HepG2 (cell line): ENCODE data around the gene ACTN1. TPM values are rescaled to one million over a fixed set of nuclear protein-coding genes. Genes with fewer than 3 reads are reported as not detected.

Experiments
- ATAC-seq: fragments of 200-7000 bp; cut with Tn5 transposase; 3 replicates; pipeline ENCODE4 v1.9.1; 2020; ENCODE audit warnings: mild to moderate bottlenecking, moderate library complexity
- BruUV-seq: library from RNA; stranded (reverse); fragments of 400-500 nt; replicated peaks from 2 replicates; lab custom pipeline; 2021; lab: Mats Ljungman, UMichigan
- CTCF ChIA-PET: fragments of 300-600 bp; formaldehyde crosslinking; extraction: SDS; loops from one replicate; lab custom pipeline; 2021; ENCODE audit warnings: low total read pairs, inconsistent platforms, low intra/inter-chr PET ratio; lab: Yijun Ruan, JAX
- POLR2A ChIA-PET: fragments of 350-600 bp; sonication (Branson Sonifier 250); formaldehyde crosslinking; loops from one replicate; lab custom pipeline; 2020; ENCODE audit warnings: antibody characterized with exemption, inconsistent platforms; lab: Yijun Ruan, JAX
- DNase-seq: peaks from one replicate; pipeline ENCODE4 v3.0.0-alpha.2; 2015; ENCODE audit warnings: low spot score
- FAIRE-seq: peaks from 3 replicates; lab custom pipeline; 2011; peaks lifted over from hg19 to GRCh38; lab: Jason Lieb, UNC
- H2AFZ ChIP-seq: one replicate; pipeline ENCODE4 v1.6.1; 2011; ENCODE audit warnings: low read length, inconsistent platforms
- H3K27ac ChIP-seq: fragments of 300-600 bp; 3 replicates; pipeline ENCODE4 v1.8.0; 2011; ENCODE audit warnings: mixed run types, mild to moderate bottlenecking, mixed read lengths, low read length, inconsistent platforms; ENCODE audit not compliant: insufficient read depth; ENCODE audit errors: extremely low read length
- H3K27me3 ChIP-seq, 2 experiments: fragments of 200-600 bp in 1 of 2; 2 replicates in 1 of 2; 3 replicates in 1 of 2; pipeline versions ENCODE4 v1.6.0 to v1.8.0; 2011; ENCODE audit warnings: low read length in 2 of 2, mild to moderate bottlenecking in 2 of 2, moderate library complexity in 2 of 2, inconsistent platforms in 1 of 2; ENCODE audit not compliant: insufficient read depth in 2 of 2, control insufficient read depth in 1 of 2
- H3K36me3 ChIP-seq, 2 experiments: fragments of 200-600 bp in 1 of 2; replicated peaks in 1 of 2; 2 replicates in 1 of 2; 3 replicates in 1 of 2; pipeline versions ENCODE4 v1.5.1 to v1.8.0; 2011; ENCODE audit warnings: low read length in 2 of 2, inconsistent platforms in 1 of 2; ENCODE audit not compliant: insufficient read depth in 2 of 2, control insufficient read depth in 1 of 2
- H3K4me1 ChIP-seq: 2 replicates; pipeline ENCODE4 v1.5.1; 2012; ENCODE audit warnings: low read length, inconsistent platforms; ENCODE audit not compliant: insufficient read depth
- H3K4me2 ChIP-seq: 2 replicates; pipeline ENCODE4 v1.6.0; 2011; ENCODE audit warnings: low read depth, low read length, inconsistent platforms
- H3K4me3 ChIP-seq, 3 experiments: fragments of 200-600 bp in 1 of 3; sonication (generic), shearing (Covaris generic) in 1 of 3; replicated peaks in 1 of 3; 2 replicates each; pipeline ENCODE4 v1.5.1; 2011 to 2016; ENCODE audit warnings: low read length in 3 of 3, inconsistent platforms in 2 of 3, low read depth in 2 of 3, mild to moderate bottlenecking in 2 of 3, control low read depth in 1 of 3, mixed read lengths in 1 of 3; ENCODE audit not compliant: insufficient read depth in 1 of 3
- H3K79me2 ChIP-seq: one replicate; pipeline ENCODE4 v1.6.1; 2011; ENCODE audit warnings: low read length, inconsistent platforms; ENCODE audit not compliant: insufficient read depth
- H3K9ac ChIP-seq: 2 replicates; pipeline ENCODE4 v1.6.0; 2011; ENCODE audit warnings: mild to moderate bottlenecking, low read depth, low read length, inconsistent platforms; ENCODE audit not compliant: insufficient read depth
- H3K9me3 ChIP-seq: 2 replicates; pipeline ENCODE4 v1.5.1; 2012; ENCODE audit warnings: mild to moderate bottlenecking, low read length
- H4K20me1 ChIP-seq: 2 replicates; pipeline ENCODE4 v1.6.0; 2011; ENCODE audit warnings: inconsistent platforms, mild to moderate bottlenecking, low read length, moderate library complexity; ENCODE audit not compliant: insufficient read depth
- ADNP ChIP-seq: sonication (generic); formaldehyde crosslinking; IDR thresholded peaks from 2 replicates; pipeline ENCODE4 v1.4.0; 2020; ENCODE audit warnings: missing genetic modification reagents
- AGO2 ChIP-seq: fragments of 200-400 bp; formaldehyde crosslinking; optimal IDR thresholded peaks from 2 replicates; pipeline ENCODE3; 2017; ENCODE audit warnings: mild to moderate bottlenecking, low read depth, low read length, moderate library complexity
- BRF2 ChIP-seq: sonication (generic); formaldehyde crosslinking; IDR thresholded peaks from 2 replicates; pipeline ENCODE4 v1.8.1; 2022; ENCODE audit warnings: mild to moderate bottlenecking, missing genetic modification reagents
- HNRNPK ChIP-seq: fragments of 200-400 bp; formaldehyde crosslinking; IDR thresholded peaks from 2 replicates; pipeline ENCODE4 v1.6.1; 2018; ENCODE audit warnings: low read length, low read depth, moderate library complexity, mild to moderate bottlenecking; ENCODE audit not compliant: poor library complexity, severe bottlenecking
- JARID2 ChIP-seq: sonication (generic); formaldehyde crosslinking; IDR thresholded peaks from 2 replicates; pipeline ENCODE4 v1.8.1; 2023; ENCODE audit warnings: missing genetic modification reagents, inconsistent platforms; ENCODE audit not compliant: insufficient replicate concordance
- MED13 ChIP-seq: sonication (generic); formaldehyde crosslinking; IDR thresholded peaks from 2 replicates; pipeline ENCODE4 v1.5.0; 2020; ENCODE audit warnings: missing genetic modification reagents
- RARA ChIP-seq: IDR thresholded peaks from 2 replicates; pipeline ENCODE4 v1.6.1; 2016; ENCODE audit warnings: missing genetic modification reagents, missing compliant biosample characterization
- RFXANK ChIP-seq: IDR thresholded peaks from 2 replicates; pipeline ENCODE4 v1.6.1; 2016
- SALL1 ChIP-seq: sonication (generic); formaldehyde crosslinking; IDR thresholded peaks from 2 replicates; pipeline ENCODE4 v1.8.0; 2022; ENCODE audit warnings: mild to moderate bottlenecking, missing genetic modification reagents
- SMYD3 ChIP-seq: sonication (generic); formaldehyde crosslinking; IDR thresholded peaks from 2 replicates; pipeline ENCODE4 v1.8.1; 2023; ENCODE audit warnings: mild to moderate bottlenecking, missing genetic modification reagents
- ZNF687 ChIP-seq: sonication (generic); formaldehyde crosslinking; IDR thresholded peaks from 2 replicates; pipeline ENCODE4 v1.5.1; 2020; ENCODE audit warnings: mild to moderate bottlenecking, missing genetic modification reagents, moderate library complexity
- WGBS: methylation state at CpG from one replicate; pipeline ENCODE4 v1.1.6; 2017; ENCODE audit warnings: low lambda C conversion rate; 5-methylcytosine and 5-hydroxymethylcytosine counted together
- in situ Hi-C: cut with HindIII; loops from 2 replicates; pipeline ENCODE4 v1.10.0; 2017; ENCODE audit warnings: low pct_unique_long_range_greater_than_20kb; ENCODE audit not compliant: extremely low pct_ligation_motif_present
- intact Hi-C: fragments of 100-400 bp; cut with micrococcal nuclease; formaldehyde crosslinking; loops from one replicate; pipeline ENCODE4 v1.10.0; 2022; ENCODE audit not compliant: unreplicated experiment
- polyA plus RNA-seq, 8 experiments: library from polyadenylated mRNA; depleted of rRNA in 3 of 8; stranded (reverse) in 7 of 8; unstranded in 1 of 8; fragments of >200 nt; fragmentation: Illumina TruSeq in 4 of 8; extraction: Trizol in 4 of 8; gene quantifications; 2 replicates each; pipeline versions ENCODE4 v1.2.1 to v1.2.3, GENCODE V29; 2011 to 2016; ENCODE audit warnings: low read depth in 4 of 8, missing spikeins in 1 of 8, mixed read lengths in 1 of 8; ENCODE audit not compliant: insufficient read depth in 1 of 8
- total RNA-seq, 5 experiments: library from RNA; depleted of rRNA; stranded (reverse); fragments of >200 nt; fragmentation: Illumina TruSeq; extraction: Trizol; gene quantifications; 2 replicates each; pipeline ENCODE4 v1.2.3, GENCODE V29; 2016; ENCODE audit warnings: low read depth in 1 of 5

Gene ACTN1
- total and polyA plus RNA-seq, 2 of the 13 experiments (the other 11 are each of a cell fraction or from before 2014, with no cell fraction given): 58.6 to 162 TPM

GRCh38 chr14:68891851-68892660 lies 87.0 kb downstream of the ACTN1 start:
- Histone ChIP-seq H3K9me3 (no peaks in the 10 kb centered on the region), H4K20me1 (no peaks in the 10 kb centered on the region; the same call in 1 of the 2 replicates), H3K4me3 (no peak overlapping the region), H3K4me1 (peaks cover 13% of the 10 kb centered on the region), H2AFZ (no peak overlapping the region), H3K27ac (no peak overlapping the region), H3K27me3 (no peaks in the 10 kb centered on the region), H3K36me3 (peaks cover 53 to 91% of the 10 kb centered on the region in 2 experiments), H3K79me2 (no peaks in the 10 kb centered on the region), H3K9ac (no peak overlapping the region), H3K4me2 (no peak overlapping the region)
- FAIRE-seq: no peak
- 95% methylated on average over 11 of the region's 21 CpGs for WGBS
- ChIA-PET POLR2A (no interaction called here), CTCF (no interaction called here)
- TF ChIP-seq SALL1 (CRISPR knock-in tag) (no peak), RARA (CRISPR knock-in tag) (no peak), AGO2 (peak; percentile 38)
- ATAC-seq: no peak
- BruUV-seq: no TSS peak
- intact Hi-C loops: no loop called here
- no peak for DNase-seq
- in situ Hi-C loops: no loop called here

GRCh38 chr14:68890173-68890931 lies 88.8 kb downstream of the ACTN1 start:
- in situ Hi-C loops: no loop called here
- Histone ChIP-seq H2AFZ (no peak overlapping the region), H4K20me1 (no peaks in the 10 kb centered on the region), H3K27me3 (no peaks in the 10 kb centered on the region), H3K79me2 (no peaks in the 10 kb centered on the region), H3K4me2 (no peak overlapping the region), H3K4me1 (peaks cover 21% of the 10 kb centered on the region), H3K36me3 (peaks cover 53 to 83% of the 10 kb centered on the region in 2 experiments), H3K9me3 (no peaks in the 10 kb centered on the region), H3K9ac (no peak overlapping the region), H3K4me3 (no peak overlapping the region), H3K27ac (no peak overlapping the region)
- intact Hi-C loops: no loop called here
- FAIRE-seq: no peak
- ChIA-PET CTCF (no interaction called here), POLR2A (no interaction called here)
- 57% methylated on average over 2 of the region's 9 CpGs for WGBS
- ATAC-seq: peak; percentile 61
- no TSS peak for BruUV-seq
- DNase-seq: no peak
- no peak for TF ChIP-seq HNRNPK
- TF ChIP-seq BRF2 (CRISPR knock-in tag): no peak
- no peak for TF ChIP-seq MED13 (CRISPR knock-in tag)
- no peak for TF ChIP-seq SMYD3 (CRISPR knock-in tag)
- no peak for TF ChIP-seq JARID2 (CRISPR knock-in tag)
- 0 out of 2 replicates have a peak, but pooled peaks have one; percentile 45 for TF ChIP-seq ZNF687 (CRISPR knock-in tag)
- TF ChIP-seq RFXANK (CRISPR knock-in tag): no peak
- no peak for TF ChIP-seq ADNP (CRISPR knock-in tag)
